Measurements from ENCODE around the gene SLC25A14. TPM values are rescaled to one million over a fixed set of nuclear protein-coding genes. Genes with fewer than 3 reads are reported as not detected.
A peak's percentile ranks its signal among the peaks of the same experiment; 100 is the strongest.
"Not testable (repeated sequence)": the region's sequence is repeated elsewhere in the genome, so short reads cannot be mapped to it uniquely, and the experiment has no call there.

SLC25A14 gene
- 8.4 and 9.6 TPM in 2 replicates for total RNA-seq (2014; rRNA removed; shearing (Covaris generic))
- 9.5 and 11.8 TPM in 2 replicates for polyA plus RNA-seq (2015; cell fraction: cytosol; rRNA removed)
- 32.5 and 34.6 TPM in 2 replicates for polyA plus RNA-seq (2015; cell fraction: nucleus; rRNA removed)

DNA sequence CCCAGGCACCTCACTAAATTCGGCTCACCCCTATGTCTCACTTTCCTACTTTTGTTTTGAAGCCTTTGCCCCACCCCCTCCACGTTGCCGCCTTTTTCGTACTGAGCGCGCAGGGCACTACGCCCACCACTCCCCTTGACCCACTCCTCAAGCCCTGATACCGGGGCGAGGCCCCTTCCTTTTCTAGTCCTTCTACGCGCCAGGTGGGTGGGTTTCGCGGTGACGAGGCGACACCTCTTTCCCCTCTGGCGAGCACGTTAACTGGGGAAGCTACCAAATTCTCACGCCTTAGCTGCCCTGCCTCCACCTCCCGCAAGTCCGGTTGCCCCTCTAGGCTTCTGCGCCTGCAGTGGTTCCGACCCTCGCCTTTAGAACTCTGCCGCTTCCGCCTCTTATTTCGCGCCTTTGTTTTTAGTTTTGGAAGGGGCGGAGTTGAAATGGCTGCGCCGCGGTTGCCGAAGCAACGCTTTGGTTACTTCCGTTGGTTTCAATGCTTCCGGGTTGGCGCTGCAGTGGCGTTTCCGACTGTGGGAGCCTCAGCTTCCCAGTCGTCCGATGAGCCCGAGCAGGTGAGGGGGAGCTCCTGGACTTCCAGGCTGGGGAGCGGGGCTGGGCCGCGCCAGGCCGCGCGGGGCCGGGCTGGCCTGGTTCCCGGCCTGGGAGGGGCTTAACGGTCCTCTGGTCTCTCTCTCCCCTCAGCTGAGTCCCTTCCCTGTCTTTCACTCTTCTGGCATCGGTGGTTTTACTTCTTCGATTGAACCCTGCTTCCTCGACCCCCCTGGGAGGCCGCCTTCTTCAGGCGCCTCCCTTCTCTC is at the start of gene SLC25A14:
TSS of gene SLC25A14 (plus strand) at position 512 of the 815 bp plus-strand sequence. CDS start 360 bp downstream, outside the sequence.
- peak; percentile 80 for DNase-seq (ENCODE audit: low read depth)

DNA sequence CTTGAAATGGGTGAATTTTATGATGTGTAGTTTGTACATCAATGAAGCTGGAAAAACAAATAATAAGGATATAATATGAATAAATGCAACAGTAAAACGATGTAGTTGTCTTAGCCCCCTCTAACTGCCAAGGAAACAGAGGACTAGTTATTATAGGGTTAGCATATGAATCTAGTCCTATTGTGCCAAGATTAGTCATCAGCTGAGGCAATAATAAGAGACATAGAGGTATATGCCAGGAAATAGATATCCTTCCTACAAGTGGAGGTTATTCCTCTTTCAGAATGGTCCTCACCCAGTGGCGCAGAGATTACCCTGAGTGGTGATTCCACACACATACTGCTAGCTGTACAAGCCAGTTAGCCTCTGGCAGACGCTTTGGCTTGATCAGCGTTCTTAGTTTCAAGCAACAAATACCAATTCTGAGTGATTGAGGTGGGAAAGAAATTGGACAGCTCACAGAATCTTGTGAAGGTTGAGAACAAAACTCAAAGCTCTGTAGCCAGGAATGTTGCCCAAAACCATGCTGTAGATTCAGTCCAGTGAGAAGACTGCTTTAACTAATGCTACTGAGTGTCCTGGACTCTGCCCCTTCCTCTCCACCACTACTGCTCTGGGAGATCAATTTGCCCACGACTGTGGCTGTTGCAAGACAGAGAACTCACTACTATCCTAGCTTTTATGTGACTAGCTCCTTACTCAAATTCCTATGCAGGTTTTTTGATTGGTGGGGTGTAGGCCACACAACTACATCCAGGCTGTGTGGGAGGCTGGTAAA is 44.0 kb upstream of the SLC25A14 start:
- no peak for DNase-seq (ENCODE audit: low read depth)

DNA sequence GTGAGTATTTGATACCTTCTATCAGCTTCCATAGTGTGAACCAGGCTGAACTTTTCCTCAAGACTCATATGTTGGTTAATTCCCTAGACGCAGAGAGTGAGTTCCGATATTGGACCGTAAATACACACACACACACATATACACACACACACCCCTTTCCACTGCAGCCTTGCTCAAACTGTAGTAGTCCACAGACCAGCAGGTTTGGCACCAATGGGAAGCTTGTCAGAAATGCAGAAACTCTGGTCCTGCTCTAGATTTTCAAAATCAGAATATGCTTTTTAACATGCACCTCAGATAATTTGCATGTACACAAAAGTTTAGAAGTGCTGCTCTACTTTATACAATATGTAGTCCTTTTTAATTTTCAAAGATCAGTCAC is 43.4 kb upstream of the SLC25A14 start:
- no peak for DNase-seq (ENCODE audit: low read depth)

GRCh38 chrX:130296743-130297142 is 43.0 kb upstream of the SLC25A14 start:
- peak; percentile 6 for DNase-seq (ENCODE audit: low read depth)

- no peak for DNase-seq (ENCODE audit: low read depth)
Measured at GRCh38 chrX:130299279-130300009, 40.3 kb upstream of the SLC25A14 start.

DNA sequence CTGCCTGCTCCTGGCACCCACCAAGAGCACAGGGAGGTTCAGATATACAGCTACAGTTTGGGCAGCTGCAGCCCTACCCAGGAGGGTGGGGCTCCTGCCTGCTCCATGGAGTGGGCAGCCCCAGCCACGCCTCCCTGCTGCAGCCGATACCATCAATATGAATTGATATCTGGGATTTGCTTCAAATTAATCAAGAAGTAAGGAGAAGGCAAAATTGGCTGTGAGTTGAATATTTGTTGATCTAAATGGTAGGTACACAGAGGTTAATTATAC is 39.8 kb upstream of the SLC25A14 start:
- no peak for DNase-seq (ENCODE audit: low read depth)

- DNase-seq (ENCODE audit: low read depth), result no peak
Measured at GRCh38 chrX:130301405-130301804, 38.3 kb upstream of the SLC25A14 start.

DNA sequence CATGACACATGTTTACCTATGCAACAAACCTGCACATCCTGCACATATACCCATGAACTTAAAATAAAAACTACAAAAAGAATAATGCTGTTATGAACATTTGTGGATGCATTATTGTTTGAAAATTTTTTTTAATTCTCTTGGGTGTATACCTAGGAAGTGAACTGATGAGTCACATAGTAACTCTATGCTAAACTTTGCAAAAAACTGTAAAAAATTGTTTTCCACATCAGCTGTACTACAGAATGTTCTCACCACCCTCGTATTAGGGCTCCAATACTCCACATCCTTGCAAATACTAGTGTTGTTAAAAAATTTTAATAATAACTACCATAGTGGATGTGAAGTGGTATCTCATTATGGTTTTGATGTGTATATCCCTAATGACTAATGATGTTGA is 37.7 kb upstream of the SLC25A14 start:
- DNase-seq (ENCODE audit: low read depth), result no peak

DNA sequence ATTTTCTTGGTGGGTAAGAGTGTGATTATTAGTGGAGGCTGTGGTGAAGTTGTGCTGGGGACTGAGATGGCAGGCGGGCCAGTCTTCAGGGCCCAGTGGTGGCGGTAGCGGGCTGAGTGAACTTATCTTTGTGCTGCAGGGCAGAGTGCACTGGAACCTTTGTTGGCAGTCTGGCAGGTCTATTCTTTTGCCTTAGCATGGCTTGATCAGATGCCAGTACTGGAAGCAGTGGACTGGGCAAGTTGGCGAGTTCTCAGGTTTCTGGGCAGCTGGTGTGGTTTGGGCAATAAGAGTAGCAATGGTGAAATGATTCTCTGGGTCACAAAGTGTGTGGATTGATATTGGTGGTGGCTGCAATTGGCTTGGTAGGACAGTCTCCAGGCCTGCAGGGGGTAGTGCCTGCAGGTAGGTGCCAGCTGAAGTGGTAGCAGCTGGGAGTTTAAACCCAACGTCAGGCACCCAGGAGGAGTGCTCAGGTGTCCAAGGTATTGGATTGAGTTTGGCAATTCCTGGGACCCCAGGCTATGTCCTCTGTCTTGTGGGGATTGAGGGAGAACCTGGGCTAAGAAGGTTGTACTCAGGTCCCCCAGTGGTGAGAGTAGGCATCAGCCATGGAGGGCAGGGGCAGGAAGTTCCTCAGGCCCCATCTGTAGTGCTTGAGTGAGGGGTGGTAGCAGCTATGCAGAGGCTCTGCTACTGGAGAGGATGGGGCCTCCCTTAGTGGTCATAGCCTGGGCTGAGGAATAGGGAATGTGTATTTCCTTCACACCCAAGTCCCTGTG is 34.9 kb upstream of the SLC25A14 start:
- DNase-seq (ENCODE audit: low read depth), result no peak

- not testable (repeated sequence) for DNase-seq (ENCODE audit: low read depth)
Measured at GRCh38 chrX:130319886-130320285, 19.8 kb upstream of the SLC25A14 start.

- no peak for DNase-seq (ENCODE audit: low read depth)
Measured at GRCh38 chrX:130321550-130321949, 18.2 kb upstream of the SLC25A14 start.

GRCh38 chrX:130330146-130330545 is 9.6 kb upstream of the SLC25A14 start:
- no peak for DNase-seq (ENCODE audit: low read depth)

DNA sequence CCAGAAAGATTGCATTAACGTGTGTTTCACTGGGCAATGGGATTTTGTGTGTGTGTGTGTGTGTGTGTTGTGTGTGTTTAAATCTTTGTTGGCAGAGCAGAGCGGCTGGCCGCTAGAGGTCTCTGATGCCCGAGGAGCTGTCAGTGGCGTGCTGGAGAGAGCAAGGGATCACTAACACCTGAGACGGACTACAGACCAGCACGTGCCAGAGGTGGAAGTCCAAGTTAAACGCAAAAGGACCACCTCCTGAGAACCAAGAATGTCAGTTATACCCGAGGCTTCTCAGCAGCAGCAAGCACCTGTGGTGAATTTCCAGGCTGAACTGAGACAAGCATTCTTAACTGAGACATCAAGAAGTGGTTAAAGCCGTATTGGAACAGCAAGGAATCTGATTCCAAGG is 9.0 kb upstream of the SLC25A14 start:
- DNase-seq (ENCODE audit: low read depth), result peak; percentile 48

GRCh38 chrX:130336531-130336930 is 3.2 kb upstream of the SLC25A14 start:
- no peak for DNase-seq (ENCODE audit: low read depth)

DNA sequence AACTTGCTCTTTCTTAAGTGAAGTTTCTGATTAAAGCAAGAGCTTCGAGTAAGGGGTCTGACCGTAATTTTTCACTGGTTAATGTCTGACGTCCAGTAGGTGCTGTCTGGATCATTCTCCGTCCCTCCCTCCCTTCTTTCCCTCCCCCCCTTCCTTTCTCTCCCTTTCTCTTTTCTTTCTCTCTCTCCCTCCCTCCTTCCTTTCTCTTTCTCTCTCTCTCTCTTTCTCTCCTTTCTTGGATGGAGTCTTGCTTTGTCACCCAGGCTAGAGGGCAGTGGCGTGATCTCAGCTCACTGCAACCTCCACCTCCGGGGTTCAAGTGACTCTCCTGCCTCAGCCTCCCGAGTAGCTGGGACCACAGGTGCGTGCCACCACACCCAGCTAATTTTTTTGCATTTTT is 850 bp upstream of the SLC25A14 start:
- DNase-seq (ENCODE audit: low read depth), result not testable (repeated sequence)

- DNase-seq (ENCODE audit: low read depth), result no peak
Measured at GRCh38 chrX:130340271-130340670, 552 bp downstream of the SLC25A14 start.

DNA sequence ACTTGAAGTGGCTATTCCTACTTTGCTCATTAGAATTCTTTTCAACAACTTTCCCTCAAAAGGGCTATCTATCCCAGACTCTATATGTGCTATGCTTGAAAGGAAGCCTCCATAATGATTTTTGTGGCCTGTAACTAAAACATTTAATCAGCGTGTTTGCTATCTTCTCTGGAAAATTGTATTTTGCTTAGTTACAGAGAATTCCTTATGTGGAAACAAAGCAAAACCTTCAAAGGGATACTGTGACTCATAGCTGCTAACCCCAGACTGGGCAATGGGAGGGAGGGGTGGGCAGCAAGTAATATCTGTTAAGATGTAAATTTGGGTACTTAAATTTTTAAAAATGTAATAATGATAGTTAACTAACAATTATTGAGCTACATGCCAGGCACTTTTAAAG is 3.7 kb downstream of the SLC25A14 start:
- no peak for DNase-seq (ENCODE audit: low read depth)

DNA sequence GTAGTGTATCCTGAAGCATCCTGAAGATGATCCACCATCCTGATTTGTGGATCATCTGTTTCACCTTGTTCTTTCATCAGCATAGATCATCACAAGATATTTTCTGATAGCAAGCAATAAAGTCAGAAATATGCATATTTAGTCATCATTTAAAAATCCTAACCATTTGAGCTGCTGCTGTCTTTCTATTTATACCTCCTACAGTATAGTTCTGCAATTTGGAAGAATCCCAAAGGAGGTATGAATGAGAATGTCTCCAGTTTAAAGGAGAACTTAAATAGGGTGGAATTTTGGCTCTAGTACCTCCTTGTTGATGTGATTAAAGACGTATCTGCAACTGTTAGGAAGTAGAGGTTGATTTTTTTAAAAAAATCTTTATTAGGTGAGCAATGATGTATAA is 7.6 kb downstream of the SLC25A14 start:
- no peak for DNase-seq (ENCODE audit: low read depth)

DNA sequence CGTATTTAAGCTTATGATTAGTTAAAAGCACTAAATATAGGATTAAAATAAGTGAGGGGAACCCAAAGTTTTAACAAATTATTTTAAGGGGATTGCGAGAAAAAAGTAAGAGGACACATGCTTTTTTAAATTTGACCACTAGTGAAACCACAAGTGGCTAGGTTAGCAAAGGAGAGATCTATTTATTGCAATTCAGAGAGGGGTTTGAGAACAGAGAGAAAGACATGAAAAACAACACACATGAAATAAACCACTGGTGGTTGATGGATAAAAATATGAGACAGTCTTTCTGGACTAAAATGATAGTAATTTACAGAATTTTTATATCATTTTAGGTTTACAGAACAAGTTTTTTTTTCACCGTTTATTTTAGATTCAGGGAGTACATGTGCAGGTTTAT is 11.8 kb downstream of the SLC25A14 start:
- no peak for DNase-seq (ENCODE audit: low read depth)

GRCh38 chrX:130352050-130352449 is 12.3 kb downstream of the SLC25A14 start:
- not testable (repeated sequence) for DNase-seq (ENCODE audit: low read depth)

GRCh38 chrX:130376077-130376476 is 36.4 kb downstream of the SLC25A14 start:
- DNase-seq (ENCODE audit: low read depth), result no peak
